ENCODE results near the gene ZNF862. TPM values are rescaled to one million over a fixed set of nuclear protein-coding genes. Genes with fewer than 3 reads are reported as not detected.
"Not testable (repeated sequence)": the region's sequence is repeated elsewhere in the genome, so short reads cannot be mapped to it uniquely, and the experiment has no call there.

Gene ZNF862
- total and polyA plus RNA-seq, 2 donors (not counting 3 experiments of a cell fraction or from before 2014, with no cell fraction given), result 10.8 to 14.7 TPM

DNA sequence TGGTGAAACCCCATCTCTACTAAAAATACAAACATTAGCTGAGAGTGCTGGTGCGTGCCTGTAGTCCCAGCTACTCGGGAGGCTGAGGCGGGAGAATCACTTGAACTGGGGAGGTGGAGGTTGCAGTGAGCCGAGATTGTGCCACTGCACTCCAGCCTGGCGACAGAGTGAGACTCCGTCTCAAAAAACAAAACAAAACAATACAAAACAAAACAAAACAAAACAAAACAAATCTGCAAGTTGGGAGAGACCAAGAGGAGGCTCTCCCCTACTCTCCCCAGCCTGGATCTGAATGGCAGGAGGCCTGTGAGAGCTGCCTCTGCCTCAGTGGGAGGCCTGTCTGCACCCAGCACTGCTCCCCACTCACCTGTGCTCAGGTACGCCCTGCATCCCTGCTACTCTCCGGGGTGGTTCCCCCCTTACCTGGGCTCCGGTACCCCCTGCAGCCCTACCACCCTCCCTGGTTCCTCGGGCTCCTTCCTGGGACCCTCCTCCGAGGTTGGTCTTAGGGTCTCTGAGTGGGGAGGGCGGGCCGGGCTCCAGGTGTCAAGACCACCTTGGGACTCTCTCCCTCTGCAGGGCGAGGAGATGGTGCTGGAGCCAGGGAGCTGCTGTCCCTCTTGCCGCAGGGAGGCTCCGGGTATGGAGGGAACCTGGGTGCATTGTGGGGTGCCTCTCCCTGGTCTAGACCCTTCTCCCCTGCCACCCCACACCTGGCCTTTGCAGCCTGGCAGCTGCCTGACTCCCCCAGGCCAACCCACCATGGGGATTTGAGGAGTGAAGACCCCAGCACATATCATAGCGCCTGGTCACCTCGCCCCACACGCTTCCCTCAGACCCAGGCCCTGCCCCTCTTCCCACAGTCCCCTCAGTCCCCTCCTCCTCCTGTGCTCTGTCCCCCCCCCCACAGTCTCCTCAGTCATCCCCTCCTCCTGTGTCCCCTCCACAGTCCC lies 9.5 kb upstream of the ZNF862 start:
- no peaks in the 10 kb centered on the region for H3K36me3 ChIP-seq (ENCODE audit: control insufficient read depth in 2 of 2, extremely low read depth in 1 of 2, insufficient read depth in 2 of 2, low read length in 2 of 2)
- no peak for FAIRE-seq
- CTCF ChIA-PET, result interaction anchor here (1.1 kb wide), 1 partner anchor 22 kb away, joined by 3 read pairs; no protein-coding TSS in a partner anchor
- H3K4me3 ChIP-seq (replicated peaks in 1 of 3; ENCODE audit: insufficient read depth in 1 of 3, low read depth in 1 of 3, low read length in 3 of 3), result no peak overlapping the region
- intact Hi-C loops (cut with micrococcal nuclease), result no loop called here
- no TSS peak for BruUV-seq (replicated peaks)
- dilution Hi-C loops (cut with MboI; ENCODE audit: extremely low pct_ligation_motif_present, low sequenced_read_pairs), result no loop called here
- no peak for DNase-seq (ENCODE audit: low read depth, low spot score)
- POLR2A ChIA-PET, result no interaction called here
- no peaks in the 10 kb centered on the region for H3K9me1 ChIP-seq (replicated peaks; ENCODE audit: control insufficient read depth, extremely low read depth, insufficient read depth, low read length)
- H3K79me2 ChIP-seq (ENCODE audit: control insufficient read depth, insufficient read depth, low read length), result no peaks in the 10 kb centered on the region
- H4K20me1 ChIP-seq (replicated peaks; ENCODE audit: control insufficient read depth, extremely low read depth, insufficient read depth, low read length), result no peaks in the 10 kb centered on the region
- no peak for TF ChIP-seq MAX (IDR thresholded peaks at IDR 0.05; ENCODE audit: insufficient read depth, insufficient read length)
- no peak for TF ChIP-seq EZH2 (IDR thresholded peaks at IDR 0.05; ENCODE audit: borderline replicate concordance, low read depth, low read length, severe bottlenecking)
- no peak for TF ChIP-seq POLR2AphosphoS5 (IDR thresholded peaks at IDR 0.05; ENCODE audit: insufficient read depth, low read depth, low read length)
- TF ChIP-seq JUN (IDR thresholded peaks at IDR 0.05; ENCODE audit: borderline replicate concordance, insufficient read depth, insufficient read length, low read depth), result no peak
- no peak for TF ChIP-seq POLR2A (IDR thresholded peaks at IDR 0.05; ENCODE audit: low read depth, low read length)
- TF ChIP-seq, protein P1, sequence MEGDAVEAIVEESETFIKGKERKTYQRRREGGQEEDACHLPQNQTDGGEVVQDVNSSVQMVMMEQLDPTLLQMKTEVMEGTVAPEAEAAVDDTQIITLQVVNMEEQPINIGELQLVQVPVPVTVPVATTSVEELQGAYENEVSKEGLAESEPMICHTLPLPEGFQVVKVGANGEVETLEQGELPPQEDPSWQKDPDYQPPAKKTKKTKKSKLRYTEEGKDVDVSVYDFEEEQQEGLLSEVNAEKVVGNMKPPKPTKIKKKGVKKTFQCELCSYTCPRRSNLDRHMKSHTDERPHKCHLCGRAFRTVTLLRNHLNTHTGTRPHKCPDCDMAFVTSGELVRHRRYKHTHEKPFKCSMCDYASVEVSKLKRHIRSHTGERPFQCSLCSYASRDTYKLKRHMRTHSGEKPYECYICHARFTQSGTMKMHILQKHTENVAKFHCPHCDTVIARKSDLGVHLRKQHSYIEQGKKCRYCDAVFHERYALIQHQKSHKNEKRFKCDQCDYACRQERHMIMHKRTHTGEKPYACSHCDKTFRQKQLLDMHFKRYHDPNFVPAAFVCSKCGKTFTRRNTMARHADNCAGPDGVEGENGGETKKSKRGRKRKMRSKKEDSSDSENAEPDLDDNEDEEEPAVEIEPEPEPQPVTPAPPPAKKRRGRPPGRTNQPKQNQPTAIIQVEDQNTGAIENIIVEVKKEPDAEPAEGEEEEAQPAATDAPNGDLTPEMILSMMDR (IDR thresholded peaks at IDR 0.05; ENCODE audit: extremely low read depth in 1 of 2, insufficient read depth in 1 of 2, low read depth in 1 of 2, low read length in 2 of 2), result no peak
- no peak for TF ChIP-seq FOS (IDR thresholded peaks at IDR 0.05; ENCODE audit: borderline replicate concordance, insufficient read depth, low read length)
- no peak for TF ChIP-seq MYC (IDR thresholded peaks at IDR 0.05; ENCODE audit: low read depth, low read length)
- no peak for TF ChIP-seq GATA2 (IDR thresholded peaks at IDR 0.05; ENCODE audit: insufficient read depth, insufficient read length, low read depth, low read length)
- H3K9ac ChIP-seq (replicated peaks; ENCODE audit: extremely low read depth, insufficient read depth, low read length), result no peak overlapping the region
- no peaks in the 10 kb centered on the region for H3K27me3 ChIP-seq (ENCODE audit: control insufficient read depth in 2 of 2, insufficient read depth in 2 of 2, low read length in 2 of 2)
- no peak overlapping the region for H2AFZ ChIP-seq (ENCODE audit: low read depth, low read length)
- H3K9me3 ChIP-seq (replicated peaks; ENCODE audit: control insufficient read depth, insufficient read depth, low read length), result no peaks in the 10 kb centered on the region
- no peaks in the 10 kb centered on the region for H3K4me1 ChIP-seq (ENCODE audit: control insufficient read depth, extremely low read depth, insufficient read depth, low read length)
- H3K4me2 ChIP-seq (ENCODE audit: insufficient read depth, low read length), result no peak overlapping the region
- H3K27ac ChIP-seq (ENCODE audit: insufficient read depth, low read depth, low read length), result no peak overlapping the region

- H3K4me3 ChIP-seq (replicated peaks in 1 of 3; ENCODE audit: insufficient read depth in 1 of 3, low read depth in 1 of 3, low read length in 3 of 3); H3K36me3 ChIP-seq (ENCODE audit: control insufficient read depth in 2 of 2, extremely low read depth in 1 of 2, insufficient read depth in 2 of 2, low read length in 2 of 2); intact Hi-C loops (cut with micrococcal nuclease); BruUV-seq (replicated peaks); H3K79me2 ChIP-seq (ENCODE audit: control insufficient read depth, insufficient read depth, low read length); H3K4me1 ChIP-seq (ENCODE audit: control insufficient read depth, extremely low read depth, insufficient read depth, low read length); H3K9me3 ChIP-seq (replicated peaks; ENCODE audit: control insufficient read depth, insufficient read depth, low read length); H3K27ac ChIP-seq (ENCODE audit: insufficient read depth, low read depth, low read length); FAIRE-seq; POLR2A ChIA-PET; H3K9me1 ChIP-seq (replicated peaks; ENCODE audit: control insufficient read depth, extremely low read depth, insufficient read depth, low read length); H3K4me2 ChIP-seq (ENCODE audit: insufficient read depth, low read length); H3K27me3 ChIP-seq (ENCODE audit: control insufficient read depth in 2 of 2, insufficient read depth in 2 of 2, low read length in 2 of 2); H4K20me1 ChIP-seq (replicated peaks; ENCODE audit: control insufficient read depth, extremely low read depth, insufficient read depth, low read length); H3K9ac ChIP-seq (replicated peaks; ENCODE audit: extremely low read depth, insufficient read depth, low read length); DNase-seq (ENCODE audit: low read depth, low spot score); dilution Hi-C loops (cut with MboI; ENCODE audit: extremely low pct_ligation_motif_present, low sequenced_read_pairs); H2AFZ ChIP-seq (ENCODE audit: low read depth, low read length): not testable (repeated sequence)
- CTCF ChIA-PET, result interaction anchor here (0.5 kb wide), 1 partner anchor 73 kb away, joined by 3 read pairs; no protein-coding TSS in a partner anchor
Observed at GRCh38 chr7:149830527-149830926, 7.6 kb upstream of the ZNF862 start.

Measured in endothelial cell of umbilical vein (primary cell).